AG04449 (cell line): ENCODE results near the gene TMOD2.

ENCODE experiments used
- CTCF ChIA-PET: fragments of 350-600 bp; formaldehyde crosslinking; extraction: SDS; loops from one replicate; lab custom pipeline; 2021; ENCODE audit warnings: antibody characterized with exemption; lab: Yijun Ruan, JAX
- POLR2A ChIA-PET: fragments of 400-600, 350-600 bp; formaldehyde crosslinking; extraction: SDS; loops from one replicate; lab custom pipeline; 2020; ENCODE audit warnings: antibody characterized with exemption, inconsistent platforms; lab: Yijun Ruan, JAX
- DNase-seq: peaks from one replicate; pipeline ENCODE4 v3.0.0-alpha.2; 2010; ENCODE audit warnings: low read depth, low spot score
- H3K4me3 ChIP-seq: 2 replicates; pipeline ENCODE4 v1.5.1; 2011; ENCODE audit warnings: low read depth, mild to moderate bottlenecking, control low read depth, low read length
- TF ChIP-seq, protein P1 (sequence below): IDR thresholded peaks from one replicate; pipeline ENCODE4 v1.5.1; 2011; ENCODE audit warnings: mild to moderate bottlenecking, moderate library complexity, low read length, control low read depth, inconsistent platforms; ENCODE audit not compliant: insufficient read depth; ENCODE audit errors: missing control alignments

TMOD2 gene

DNA sequence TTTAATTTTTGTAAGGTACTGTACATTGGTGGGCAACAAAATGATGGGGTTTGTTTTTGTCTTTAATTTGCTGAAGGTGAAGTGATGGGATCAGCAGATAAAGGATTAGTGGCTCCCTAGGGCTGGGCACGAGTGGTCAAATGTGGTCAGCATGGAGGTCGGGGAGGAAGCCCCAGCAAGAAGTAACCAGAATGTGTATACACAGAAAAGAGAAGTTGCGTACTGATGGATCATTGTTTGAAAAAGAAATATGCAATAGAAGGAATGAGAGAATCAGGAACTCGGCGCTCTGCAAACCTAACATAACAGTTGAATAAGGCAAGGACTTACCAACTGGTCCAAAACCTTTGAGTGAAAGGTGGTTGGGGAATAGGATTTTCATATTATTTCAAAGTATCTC is 1.5 kb downstream of the TMOD2 start:
- ChIA-PET CTCF (interaction anchor here (1.3 to 1.7 kb wide), 2 partner anchors 24 to 103 kb away, joined by 6 to 17 read pairs; no protein-coding TSS in a partner anchor), POLR2A (no interaction called here)
- TF ChIP-seq, protein P1, sequence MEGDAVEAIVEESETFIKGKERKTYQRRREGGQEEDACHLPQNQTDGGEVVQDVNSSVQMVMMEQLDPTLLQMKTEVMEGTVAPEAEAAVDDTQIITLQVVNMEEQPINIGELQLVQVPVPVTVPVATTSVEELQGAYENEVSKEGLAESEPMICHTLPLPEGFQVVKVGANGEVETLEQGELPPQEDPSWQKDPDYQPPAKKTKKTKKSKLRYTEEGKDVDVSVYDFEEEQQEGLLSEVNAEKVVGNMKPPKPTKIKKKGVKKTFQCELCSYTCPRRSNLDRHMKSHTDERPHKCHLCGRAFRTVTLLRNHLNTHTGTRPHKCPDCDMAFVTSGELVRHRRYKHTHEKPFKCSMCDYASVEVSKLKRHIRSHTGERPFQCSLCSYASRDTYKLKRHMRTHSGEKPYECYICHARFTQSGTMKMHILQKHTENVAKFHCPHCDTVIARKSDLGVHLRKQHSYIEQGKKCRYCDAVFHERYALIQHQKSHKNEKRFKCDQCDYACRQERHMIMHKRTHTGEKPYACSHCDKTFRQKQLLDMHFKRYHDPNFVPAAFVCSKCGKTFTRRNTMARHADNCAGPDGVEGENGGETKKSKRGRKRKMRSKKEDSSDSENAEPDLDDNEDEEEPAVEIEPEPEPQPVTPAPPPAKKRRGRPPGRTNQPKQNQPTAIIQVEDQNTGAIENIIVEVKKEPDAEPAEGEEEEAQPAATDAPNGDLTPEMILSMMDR: no peak
- DNase-seq: no peak
- H3K4me3 ChIP-seq: no peak overlapping the region

DNA sequence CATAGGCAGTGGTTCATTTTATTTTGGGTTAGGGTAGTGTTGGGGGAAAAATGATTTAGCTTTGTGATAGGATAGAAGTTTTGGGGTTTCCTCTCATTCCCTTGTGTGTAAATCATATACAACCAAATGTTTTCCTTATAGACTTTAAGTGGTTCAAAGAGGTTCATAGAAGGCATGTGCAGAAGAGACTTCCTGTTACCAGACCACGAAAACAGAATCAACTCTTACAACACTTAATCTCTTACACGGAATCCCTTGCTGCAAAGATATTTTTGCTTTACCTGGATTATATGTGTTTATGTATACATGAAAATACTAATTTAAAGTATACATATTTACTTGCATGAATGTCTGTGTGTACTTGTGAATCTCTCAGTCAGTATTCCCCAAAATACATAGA is 2.9 kb downstream of the TMOD2 start:
- DNase-seq: no peak
- CTCF ChIA-PET: interaction anchor here (0.7 to 15.1 kb wide), 3 partner anchors 16 to 29 kb away, joined by 3 to 150 read pairs (median 3); no protein-coding TSS in a partner anchor

DNA sequence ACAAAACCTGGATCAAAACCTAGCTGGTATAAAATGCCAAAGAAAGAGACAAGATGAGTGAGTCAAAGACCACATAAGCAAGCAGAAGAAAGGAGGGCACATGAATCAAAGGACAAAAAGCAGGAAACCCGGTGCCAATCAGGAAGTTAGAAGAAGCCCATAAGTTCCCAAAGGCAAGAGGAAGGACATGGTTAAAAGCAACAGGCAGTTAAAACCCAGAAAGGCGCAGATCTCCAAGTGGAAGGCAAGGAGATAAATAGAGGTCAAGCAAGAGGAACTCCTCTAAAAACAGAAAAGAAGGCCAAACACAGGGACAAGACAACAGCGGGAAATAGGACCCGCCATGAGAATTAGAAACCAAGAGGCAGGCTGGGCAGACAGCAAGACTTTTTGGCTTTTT is 4.4 kb downstream of the TMOD2 start:
- ChIA-PET POLR2A (no interaction called here), CTCF (interaction anchor here (1.1 to 15.1 kb wide), 4 partner anchors 18 to 106 kb away, joined by 3 to 150 read pairs (median 9); partner anchors contain the start of gene LYSMD2)
- H3K4me3 ChIP-seq: no peak overlapping the region
- no peak for DNase-seq
- TF ChIP-seq, protein P1: no peak

More for the DNA sequence above, 2.9 kb downstream of the TMOD2 start:
- TF ChIP-seq, protein P1: no peak
- H3K4me3 ChIP-seq: no peak overlapping the region
- POLR2A ChIA-PET: no interaction called here

DNA sequence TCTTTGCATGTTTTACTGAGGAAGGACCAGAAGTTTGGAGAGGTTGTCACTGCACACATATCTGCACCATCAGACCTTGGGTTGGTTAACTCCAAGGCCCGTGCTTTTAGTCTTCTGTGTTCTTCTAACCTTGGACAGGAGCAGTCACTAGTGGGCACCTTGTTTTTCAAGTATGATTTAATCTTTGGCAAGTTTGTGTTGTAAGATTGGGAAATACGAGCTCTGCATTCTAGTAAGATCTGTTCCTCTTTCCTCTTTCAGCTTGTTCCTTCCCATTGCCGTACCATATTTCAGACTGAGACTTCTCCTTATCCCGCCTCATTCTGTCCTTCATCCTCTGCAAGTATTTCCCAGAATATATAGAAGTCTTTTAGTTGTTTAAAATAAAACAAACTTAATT is 5.1 kb downstream of the TMOD2 start:
- no peak for DNase-seq
- POLR2A ChIA-PET: no interaction called here
- CTCF ChIA-PET: interaction anchor here (1.7 to 15.1 kb wide), 3 partner anchors 19 to 106 kb away, joined by 4 to 150 read pairs (median 14); no protein-coding TSS in a partner anchor
- TF ChIP-seq, protein P1: no peak
- H3K4me3 ChIP-seq: no peak overlapping the region

DNA sequence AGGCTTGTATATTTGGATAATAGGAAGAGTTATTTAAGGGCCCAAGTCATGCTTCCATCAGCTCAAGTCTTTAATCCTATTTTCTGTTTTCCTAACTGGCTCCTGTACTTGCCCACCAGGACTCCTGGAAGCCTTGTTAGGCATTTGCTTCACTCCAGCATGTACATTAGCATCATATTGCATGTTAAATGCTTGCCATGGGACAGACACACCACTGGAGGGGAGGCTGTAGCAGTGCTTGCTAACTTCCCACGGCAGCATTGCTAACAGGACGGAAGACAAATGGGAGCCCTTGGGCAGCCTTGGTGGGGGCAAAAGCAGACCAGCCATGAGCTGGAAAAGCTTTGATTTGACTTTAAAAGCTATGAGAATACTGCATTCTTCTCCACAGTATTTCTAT is 6.1 kb downstream of the TMOD2 start:
- CTCF ChIA-PET: interaction anchor here (1.3 to 15.1 kb wide), 5 partner anchors 10 to 107 kb away, joined by 3 to 150 read pairs (median 5); no protein-coding TSS in a partner anchor
- no peak overlapping the region for H3K4me3 ChIP-seq
- POLR2A ChIA-PET: no interaction called here
- TF ChIP-seq, protein P1: no peak
- no peak for DNase-seq

DNA sequence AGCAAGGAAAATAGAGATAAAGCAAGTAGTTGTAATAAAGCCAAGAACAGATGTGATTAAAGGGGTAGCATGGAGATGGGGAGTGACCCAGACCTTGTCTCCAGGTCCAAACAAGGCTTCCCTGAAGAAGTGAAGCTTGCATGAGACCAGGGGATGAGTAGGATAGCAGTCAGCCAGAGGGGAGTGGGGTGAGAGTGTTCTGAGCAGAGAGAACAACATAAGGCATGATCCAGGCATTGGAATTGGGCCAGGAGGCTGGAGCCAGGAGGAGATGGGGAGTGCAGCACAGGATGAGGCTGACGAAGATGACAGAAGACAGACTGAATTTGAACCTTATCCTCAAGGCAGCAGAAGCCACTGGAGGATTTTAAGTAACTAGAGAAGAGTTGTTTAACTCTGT is 7.2 kb downstream of the TMOD2 start:
- TF ChIP-seq, protein P1: no peak
- peak; percentile 12 for DNase-seq
- CTCF ChIA-PET: interaction anchor here (1.9 to 15.1 kb wide), 4 partner anchors 9 to 108 kb away, joined by 5 to 150 read pairs (median 10); no protein-coding TSS in a partner anchor
- no peak overlapping the region for H3K4me3 ChIP-seq
- POLR2A ChIA-PET: no interaction called here
